ENCODE results near the gene PSMD13. TPM values are rescaled to one million over a fixed set of nuclear protein-coding genes. Genes with fewer than 3 reads are reported as not detected.
A peak's percentile ranks its signal among the peaks of the same experiment; 100 is the strongest.

PSMD13 gene
- total RNA-seq, 1 donor from 2014 or later: 190 TPM

GRCh38 chr11:287821-288477, 51.2 kb downstream of the PSMD13 start:
- DNase-seq (ENCODE audit: low read depth in 2 of 2): no peak

GRCh38 chr11:288478-289397, 52.0 kb downstream of the PSMD13 start, which contains the start of gene PGGHG:
Gene PGGHG (plus strand): TSS chr11:289126. CDS start chr11:289817, 691 bp downstream.
- DNase-seq (ENCODE audit: low read depth in 2 of 2): peak in 1 of 2 donors; percentile 57

GRCh38 chr11:289398-289711, 52.6 kb downstream of the PSMD13 start:
- no peak for DNase-seq (ENCODE audit: low read depth in 2 of 2)

- DNase-seq (ENCODE audit: low read depth in 2 of 2): no peak
These were observed 53.2 kb downstream of the PSMD13 start for GRCh38 chr11:289712-290620.

- no peak for DNase-seq (ENCODE audit: low read depth in 2 of 2)
These were observed 54.0 kb downstream of the PSMD13 start for GRCh38 chr11:290621-291231.

GRCh38 chr11:291281-292210, 54.8 kb downstream of the PSMD13 start:
- DNase-seq (ENCODE audit: low read depth in 2 of 2): no peak

- no peak for DNase-seq (ENCODE audit: low read depth in 2 of 2)
These were observed 55.7 kb downstream of the PSMD13 start for GRCh38 chr11:292211-293121.

GRCh38 chr11:293271-293851, 56.6 kb downstream of the PSMD13 start:
- no peak for DNase-seq (ENCODE audit: low read depth in 2 of 2)

GRCh38 chr11:293852-294661, 57.3 kb downstream of the PSMD13 start:
- DNase-seq (ENCODE audit: low read depth in 2 of 2): no peak

GRCh38 chr11:294780-295179, 58.0 kb downstream of the PSMD13 start:
- DNase-seq (ENCODE audit: low read depth in 2 of 2): no peak

- DNase-seq (ENCODE audit: low read depth in 2 of 2): no peak
These were observed 58.8 kb downstream of the PSMD13 start for GRCh38 chr11:295351-296170.

GRCh38 chr11:296171-297050, 59.6 kb downstream of the PSMD13 start:
- no peak for DNase-seq (ENCODE audit: low read depth in 2 of 2)

GRCh38 chr11:297051-297585, 60.3 kb downstream of the PSMD13 start:
- DNase-seq (ENCODE audit: low read depth in 2 of 2): no peak

GRCh38 chr11:297586-298405, 61.0 kb downstream of the PSMD13 start:
- no peak for DNase-seq (ENCODE audit: low read depth in 2 of 2)

All from dermis microvascular lymphatic vessel endothelial cell (primary cell).